ENCODE measurements around the gene KCNA10. TPM values are rescaled to one million over a fixed set of nuclear protein-coding genes. Genes with fewer than 3 reads are reported as not detected.

KCNA10 gene
- total RNA-seq, 1 donor from 2014 or later: not detected

DNA sequence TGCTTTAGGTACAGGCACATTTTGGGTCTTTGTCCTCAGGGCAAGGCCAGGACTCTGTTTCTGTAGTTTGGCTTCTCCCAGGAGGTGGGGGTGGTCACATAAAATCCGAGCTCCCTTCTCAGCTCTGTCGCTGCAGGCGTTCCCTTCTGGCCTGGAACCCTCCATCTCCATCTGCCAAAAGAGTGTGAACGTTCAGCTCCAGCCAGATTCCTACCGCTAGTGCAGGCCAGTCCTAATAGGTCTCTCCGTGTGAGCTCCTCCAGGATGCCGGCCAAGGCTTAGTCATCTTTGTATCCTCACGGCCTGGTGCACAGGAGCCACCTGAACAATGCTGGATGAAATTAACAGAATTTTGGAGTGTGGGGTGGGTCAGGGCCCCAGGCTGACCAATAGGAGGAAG lies 19.9 kb upstream of the KCNA10 start:
- Mint-ChIP-seq H3K27me3 (ENCODE audit: low read depth, unreplicated experiment) (peaks cover 45% of the 10 kb centered on the region), H3K27ac (ENCODE audit: unreplicated experiment) (no peak overlapping the region), H3K4me1 (ENCODE audit: low read depth, unreplicated experiment) (peaks cover 3% of the 10 kb centered on the region), H3K4me3 (ENCODE audit: unreplicated experiment) (no peak overlapping the region), H3K36me3 (ENCODE audit: low read depth, unreplicated experiment) (no peaks in the 10 kb centered on the region), H3K9me3 (ENCODE audit: unreplicated experiment) (no peaks in the 10 kb centered on the region)
- Histone ChIP-seq H2AFZ (ENCODE audit: low read depth, low read length) (no peak overlapping the region), H4K20me1 (ENCODE audit: insufficient read depth, low read length) (no peaks in the 10 kb centered on the region), H3K79me2 (ENCODE audit: insufficient read depth, low read length) (no peaks in the 10 kb centered on the region), H3K4me1 (ENCODE audit: insufficient read depth, low read length) (no peaks in the 10 kb centered on the region), H3K36me3 (ENCODE audit: insufficient read depth, low read length) (no peaks in the 10 kb centered on the region), H3K27ac (ENCODE audit: low read depth, low read length) (no peak overlapping the region), H3K27me3 (ENCODE audit: insufficient read depth, low read length) (peaks cover 4% of the 10 kb centered on the region), H3K9me3 (ENCODE audit: insufficient read depth, low read depth, low read length) (no peaks in the 10 kb centered on the region), H3K9ac (ENCODE audit: low read length) (no peak overlapping the region), H3K4me2 (ENCODE audit: low read length) (no peak overlapping the region), H3K4me3 (ENCODE audit: insufficient read depth, low read depth, low read length) (no peak overlapping the region)
- TF ChIP-seq, protein P1, sequence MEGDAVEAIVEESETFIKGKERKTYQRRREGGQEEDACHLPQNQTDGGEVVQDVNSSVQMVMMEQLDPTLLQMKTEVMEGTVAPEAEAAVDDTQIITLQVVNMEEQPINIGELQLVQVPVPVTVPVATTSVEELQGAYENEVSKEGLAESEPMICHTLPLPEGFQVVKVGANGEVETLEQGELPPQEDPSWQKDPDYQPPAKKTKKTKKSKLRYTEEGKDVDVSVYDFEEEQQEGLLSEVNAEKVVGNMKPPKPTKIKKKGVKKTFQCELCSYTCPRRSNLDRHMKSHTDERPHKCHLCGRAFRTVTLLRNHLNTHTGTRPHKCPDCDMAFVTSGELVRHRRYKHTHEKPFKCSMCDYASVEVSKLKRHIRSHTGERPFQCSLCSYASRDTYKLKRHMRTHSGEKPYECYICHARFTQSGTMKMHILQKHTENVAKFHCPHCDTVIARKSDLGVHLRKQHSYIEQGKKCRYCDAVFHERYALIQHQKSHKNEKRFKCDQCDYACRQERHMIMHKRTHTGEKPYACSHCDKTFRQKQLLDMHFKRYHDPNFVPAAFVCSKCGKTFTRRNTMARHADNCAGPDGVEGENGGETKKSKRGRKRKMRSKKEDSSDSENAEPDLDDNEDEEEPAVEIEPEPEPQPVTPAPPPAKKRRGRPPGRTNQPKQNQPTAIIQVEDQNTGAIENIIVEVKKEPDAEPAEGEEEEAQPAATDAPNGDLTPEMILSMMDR (IDR thresholded peaks at IDR 0.05; ENCODE audit: insufficient read depth, low read depth, low read length): no peak
- no peak for TF ChIP-seq EZH2 (IDR thresholded peaks at IDR 0.05; ENCODE audit: insufficient read depth, low read length)
- DNase-seq (ENCODE audit: low read depth) (no peak), FAIRE-seq (no peak)

DNA sequence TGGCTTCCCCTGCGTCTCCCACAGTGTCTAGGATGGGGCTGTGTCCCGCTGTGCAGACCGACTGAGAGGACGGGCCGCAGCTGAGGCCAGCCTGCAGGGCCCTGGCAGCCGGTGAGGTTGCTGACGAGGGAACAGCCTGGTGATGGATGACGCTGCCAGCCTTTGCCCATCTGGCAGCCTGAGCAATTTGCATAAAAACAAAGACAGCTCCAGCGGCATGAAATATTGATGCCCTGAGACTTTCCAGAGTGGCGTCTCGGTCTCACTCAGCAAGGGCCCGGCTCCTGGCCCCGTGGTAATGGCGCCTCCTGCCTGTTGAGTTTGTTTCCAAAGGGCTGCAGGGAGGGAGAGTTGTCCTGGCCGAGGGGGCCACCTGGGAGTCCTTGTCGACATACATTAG lies 19.1 kb upstream of the KCNA10 start:
- H3K4me2 ChIP-seq (ENCODE audit: low read length): no peak overlapping the region
- peaks cover 42% of the 10 kb centered on the region for H3K27me3 Mint-ChIP-seq (ENCODE audit: low read depth, unreplicated experiment)
- no peaks in the 10 kb centered on the region for H3K4me1 ChIP-seq (ENCODE audit: insufficient read depth, low read length)
- H3K27me3 ChIP-seq (ENCODE audit: insufficient read depth, low read length): peaks cover 4% of the 10 kb centered on the region
- no peaks in the 10 kb centered on the region for H3K36me3 ChIP-seq (ENCODE audit: insufficient read depth, low read length)
- no peak overlapping the region for H3K4me3 ChIP-seq (ENCODE audit: insufficient read depth, low read depth, low read length)
- no peaks in the 10 kb centered on the region for H3K9me3 ChIP-seq (ENCODE audit: insufficient read depth, low read depth, low read length)
- no peak overlapping the region for H2AFZ ChIP-seq (ENCODE audit: low read depth, low read length)
- no peak for TF ChIP-seq EZH2 (IDR thresholded peaks at IDR 0.05; ENCODE audit: insufficient read depth, low read length)
- TF ChIP-seq, protein P1 (IDR thresholded peaks at IDR 0.05; ENCODE audit: insufficient read depth, low read depth, low read length): no peak
- H3K27ac ChIP-seq (ENCODE audit: low read depth, low read length): no peak overlapping the region
- DNase-seq (ENCODE audit: low read depth) (no peak), FAIRE-seq (no peak)
- H3K9ac ChIP-seq (ENCODE audit: low read length): no peak overlapping the region
- no peaks in the 10 kb centered on the region for H4K20me1 ChIP-seq (ENCODE audit: insufficient read depth, low read length)
- peaks cover 3% of the 10 kb centered on the region for H3K4me1 Mint-ChIP-seq (ENCODE audit: low read depth, unreplicated experiment)
- H3K4me3 Mint-ChIP-seq (ENCODE audit: unreplicated experiment): no peak overlapping the region
- H3K27ac Mint-ChIP-seq (ENCODE audit: unreplicated experiment): peak overlapping the region; percentile 26
- H3K9me3 Mint-ChIP-seq (ENCODE audit: unreplicated experiment): no peaks in the 10 kb centered on the region
- H3K79me2 ChIP-seq (ENCODE audit: insufficient read depth, low read length): no peaks in the 10 kb centered on the region
- H3K36me3 Mint-ChIP-seq (ENCODE audit: low read depth, unreplicated experiment): no peaks in the 10 kb centered on the region

DNA sequence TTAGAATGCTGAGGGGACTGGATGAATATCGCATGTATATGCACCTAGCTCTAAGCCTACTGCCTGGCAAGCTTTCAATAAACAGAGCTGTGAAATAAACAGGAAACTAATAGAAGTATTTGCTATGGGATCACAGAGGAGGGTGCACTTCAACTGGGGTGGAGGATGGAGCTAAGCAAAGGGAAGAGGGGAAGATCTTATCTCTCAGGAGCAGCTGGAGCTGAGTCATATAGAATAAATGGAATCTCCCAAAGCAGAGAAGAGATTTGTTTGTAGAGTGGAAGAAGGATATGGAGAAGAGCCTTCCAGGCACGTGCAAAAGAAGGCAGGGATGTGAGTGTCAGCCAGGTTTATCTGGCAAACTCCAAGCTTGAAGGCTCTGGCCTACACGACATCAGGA lies 17.0 kb upstream of the KCNA10 start:
- H3K9ac ChIP-seq (ENCODE audit: low read length): no peak overlapping the region
- no peaks in the 10 kb centered on the region for H3K9me3 ChIP-seq (ENCODE audit: insufficient read depth, low read depth, low read length)
- TF ChIP-seq, protein P1 (IDR thresholded peaks at IDR 0.05; ENCODE audit: insufficient read depth, low read depth, low read length): no peak
- TF ChIP-seq EZH2 (IDR thresholded peaks at IDR 0.05; ENCODE audit: insufficient read depth, low read length): no peak
- H3K27me3 Mint-ChIP-seq (ENCODE audit: low read depth, unreplicated experiment): peaks cover 51% of the 10 kb centered on the region
- H3K36me3 Mint-ChIP-seq (ENCODE audit: low read depth, unreplicated experiment): no peaks in the 10 kb centered on the region
- no peak overlapping the region for H3K4me3 Mint-ChIP-seq (ENCODE audit: unreplicated experiment)
- no peak overlapping the region for H3K4me2 ChIP-seq (ENCODE audit: low read length)
- H3K79me2 ChIP-seq (ENCODE audit: insufficient read depth, low read length): no peaks in the 10 kb centered on the region
- no peaks in the 10 kb centered on the region for H3K36me3 ChIP-seq (ENCODE audit: insufficient read depth, low read length)
- H3K4me3 ChIP-seq (ENCODE audit: insufficient read depth, low read depth, low read length): no peak overlapping the region
- peaks cover 6% of the 10 kb centered on the region for H3K27me3 ChIP-seq (ENCODE audit: insufficient read depth, low read length)
- peaks cover 2% of the 10 kb centered on the region for H3K9me3 Mint-ChIP-seq (ENCODE audit: unreplicated experiment)
- H3K4me1 Mint-ChIP-seq (ENCODE audit: low read depth, unreplicated experiment): peaks cover 3% of the 10 kb centered on the region
- H2AFZ ChIP-seq (ENCODE audit: low read depth, low read length): no peak overlapping the region
- DNase-seq (ENCODE audit: low read depth) (no peak), FAIRE-seq (no peak)
- H3K4me1 ChIP-seq (ENCODE audit: insufficient read depth, low read length): no peaks in the 10 kb centered on the region
- H4K20me1 ChIP-seq (ENCODE audit: insufficient read depth, low read length): no peaks in the 10 kb centered on the region
- no peak overlapping the region for H3K27ac ChIP-seq (ENCODE audit: low read depth, low read length)
- H3K27ac Mint-ChIP-seq (ENCODE audit: unreplicated experiment): no peak overlapping the region

All from astrocyte (in vitro differentiated cells and primary cell).